SK-N-SH (cell line): Measurements from ENCODE around the gene SERPINA12.

Experiments
- EP300 ChIP-seq, 2 experiments: IDR thresholded peaks; 2 replicates each; pipeline versions ENCODE4 v1.4.0 to v1.6.1; 2012; ENCODE audit warnings: borderline replicate concordance in 1 of 2, low read depth in 1 of 2, low read length in 1 of 2
- JUND ChIP-seq: IDR thresholded peaks from 2 replicates; pipeline ENCODE4 v1.4.0; 2012
- YY1 ChIP-seq: IDR thresholded peaks from 2 replicates; pipeline ENCODE4 v1.4.0; 2012; ENCODE audit warnings: low read depth, mild to moderate bottlenecking

DNA sequence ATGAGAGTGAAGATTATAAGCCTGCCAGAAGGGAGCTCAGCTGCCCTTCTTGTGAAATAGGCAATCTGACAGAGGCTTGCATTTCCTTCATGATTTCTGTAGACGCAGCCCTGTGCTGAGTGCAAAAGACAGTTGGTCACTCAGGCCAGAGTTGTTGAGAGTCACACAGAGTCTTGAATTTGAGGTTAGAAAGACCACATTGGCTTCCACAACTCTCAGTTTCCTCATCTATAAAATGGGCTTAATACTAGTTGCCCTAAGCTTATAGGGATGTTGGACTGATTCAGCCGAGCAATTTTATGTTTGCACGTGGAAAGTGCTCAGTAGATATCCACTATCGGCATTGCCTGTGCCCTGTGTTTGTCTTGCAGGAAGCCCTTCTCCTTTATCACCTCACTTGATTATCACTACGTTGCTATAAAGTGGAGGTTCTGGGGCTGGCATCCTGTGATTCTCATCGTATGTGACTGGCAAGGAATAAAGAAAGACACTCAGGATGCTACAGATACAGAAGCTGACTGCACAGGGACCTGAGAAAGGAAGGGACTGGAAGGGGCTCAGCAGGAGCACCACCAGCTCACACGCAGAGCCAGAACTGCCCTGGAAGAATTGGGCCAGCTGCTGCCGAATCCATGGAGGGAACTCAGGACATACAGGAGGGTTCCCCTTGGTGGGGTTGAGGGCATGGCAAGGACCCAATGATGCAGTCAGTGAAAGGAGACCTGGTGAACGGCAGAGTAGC lies 32.1 kb upstream of the SERPINA12 start:
- TF ChIP-seq YY1 = no peak
- no peak for TF ChIP-seq EP300 (IDR thresholded peaks at IDR 0.05; ENCODE audit: borderline replicate concordance in 1 of 2, low read depth in 1 of 2, low read length in 1 of 2)
- no peak for TF ChIP-seq JUND
